Measurements from ENCODE around the gene CNTN5. TPM values are rescaled to one million over a fixed set of nuclear protein-coding genes. Genes with fewer than 3 reads are reported as not detected.

The CNTN5 gene
- total RNA-seq, 1 donor from 2014 or later, result not detected

DNA sequence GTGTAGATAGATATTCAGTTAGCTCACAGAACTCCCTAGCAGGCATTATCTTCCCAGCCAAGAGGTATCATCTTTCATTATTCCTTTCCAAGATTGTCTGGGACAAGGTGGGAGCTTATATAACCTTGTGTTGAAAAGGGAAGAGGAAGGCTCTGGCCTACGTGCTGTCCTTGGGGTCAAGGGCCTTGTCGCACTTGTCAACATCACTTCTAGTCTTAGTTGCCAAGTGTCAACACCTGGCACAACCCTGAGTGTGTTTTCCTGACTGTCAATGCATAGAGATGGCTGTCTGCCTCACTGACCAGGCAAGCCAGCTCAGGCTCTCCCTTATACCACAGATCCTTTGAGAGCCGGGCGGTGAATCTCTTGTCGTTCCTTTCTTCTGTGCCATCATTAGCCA is 331.9 kb downstream of the CNTN5 start:
- Mint-ChIP-seq H3K27me3 (no peaks in the 10 kb centered on the region), H3K27ac (no peak overlapping the region), H3K9me3 (peaks cover 3% of the 10 kb centered on the region), H3K36me3 (ENCODE audit: low read depth) (no peaks in the 10 kb centered on the region), H3K4me3 (no peak overlapping the region), H3K4me1 (no peaks in the 10 kb centered on the region)
- ChIA-PET CTCF (no interaction called here), POLR2A (no interaction called here)
- intact Hi-C loops (cut with micrococcal nuclease), result no loop called here
- ATAC-seq (ENCODE audit: low read depth) (no peak), DNase-seq (no peak)
- TF ChIP-seq, protein P1, sequence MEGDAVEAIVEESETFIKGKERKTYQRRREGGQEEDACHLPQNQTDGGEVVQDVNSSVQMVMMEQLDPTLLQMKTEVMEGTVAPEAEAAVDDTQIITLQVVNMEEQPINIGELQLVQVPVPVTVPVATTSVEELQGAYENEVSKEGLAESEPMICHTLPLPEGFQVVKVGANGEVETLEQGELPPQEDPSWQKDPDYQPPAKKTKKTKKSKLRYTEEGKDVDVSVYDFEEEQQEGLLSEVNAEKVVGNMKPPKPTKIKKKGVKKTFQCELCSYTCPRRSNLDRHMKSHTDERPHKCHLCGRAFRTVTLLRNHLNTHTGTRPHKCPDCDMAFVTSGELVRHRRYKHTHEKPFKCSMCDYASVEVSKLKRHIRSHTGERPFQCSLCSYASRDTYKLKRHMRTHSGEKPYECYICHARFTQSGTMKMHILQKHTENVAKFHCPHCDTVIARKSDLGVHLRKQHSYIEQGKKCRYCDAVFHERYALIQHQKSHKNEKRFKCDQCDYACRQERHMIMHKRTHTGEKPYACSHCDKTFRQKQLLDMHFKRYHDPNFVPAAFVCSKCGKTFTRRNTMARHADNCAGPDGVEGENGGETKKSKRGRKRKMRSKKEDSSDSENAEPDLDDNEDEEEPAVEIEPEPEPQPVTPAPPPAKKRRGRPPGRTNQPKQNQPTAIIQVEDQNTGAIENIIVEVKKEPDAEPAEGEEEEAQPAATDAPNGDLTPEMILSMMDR (IDR thresholded peaks at IDR 0.05), result no peak

DNA sequence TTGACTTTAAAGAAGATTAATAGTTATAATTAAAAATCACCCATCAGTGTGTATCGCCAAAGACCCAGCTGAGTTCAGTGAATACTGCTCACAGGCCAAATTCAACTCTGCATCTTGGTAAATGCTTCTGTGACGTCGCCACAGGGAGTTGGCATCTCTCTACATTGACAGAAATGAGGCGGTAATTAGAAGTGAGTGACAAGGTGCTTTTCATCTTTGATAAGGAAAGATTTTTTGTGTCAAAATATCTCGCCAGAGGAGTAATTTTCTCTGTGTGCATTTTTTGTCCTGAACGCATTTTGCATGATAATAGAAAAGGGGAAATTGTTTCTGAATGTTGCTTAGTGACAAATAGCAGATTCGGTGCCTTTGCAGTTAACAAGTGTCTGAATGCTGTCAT is 345.8 kb downstream of the CNTN5 start:
- H3K27me3 Mint-ChIP-seq, result no peaks in the 10 kb centered on the region

DNA sequence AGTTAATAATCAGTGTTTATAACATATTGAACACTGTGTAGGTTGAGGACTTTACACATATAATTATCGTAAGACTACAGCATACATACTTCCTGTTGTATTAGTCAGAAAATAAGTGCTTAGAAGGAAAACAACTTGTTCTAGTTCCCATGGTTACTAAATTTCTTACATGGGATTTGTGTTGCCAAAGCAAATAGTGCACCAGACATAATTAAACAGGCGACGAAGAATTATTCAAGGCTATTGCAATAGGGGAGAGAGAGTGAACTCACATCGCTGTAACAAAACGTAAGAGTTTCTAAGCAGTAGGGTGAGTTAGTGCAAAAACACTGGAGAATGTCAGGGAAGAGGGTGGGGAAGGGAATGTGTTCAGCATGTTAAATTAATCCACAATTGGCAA is 347.8 kb downstream of the CNTN5 start:
- Mint-ChIP-seq H3K4me3 (no peak overlapping the region), H3K27ac (no peak overlapping the region), H3K9me3 (no peaks in the 10 kb centered on the region), H3K27me3 (no peaks in the 10 kb centered on the region), H3K36me3 (ENCODE audit: low read depth) (no peaks in the 10 kb centered on the region), H3K4me1 (no peaks in the 10 kb centered on the region)
- intact Hi-C loops (cut with micrococcal nuclease), result no loop called here
- POLR2A ChIA-PET, result no interaction called here
- CTCF ChIA-PET, result no interaction called here
- TF ChIP-seq, protein P1 (IDR thresholded peaks at IDR 0.05), result no peak
- DNase-seq (no peak), ATAC-seq (ENCODE audit: low read depth) (no peak)

More for the DNA sequence above, 345.8 kb downstream of the CNTN5 start:
- H3K9me3 Mint-ChIP-seq, result no peaks in the 10 kb centered on the region
- TF ChIP-seq, protein P1 (IDR thresholded peaks at IDR 0.05), result no peak
- no peak for DNase-seq
- H3K4me1 Mint-ChIP-seq, result no peaks in the 10 kb centered on the region
- H3K36me3 Mint-ChIP-seq (ENCODE audit: low read depth), result no peaks in the 10 kb centered on the region
- no peak overlapping the region for H3K27ac Mint-ChIP-seq
- ChIA-PET POLR2A (no interaction called here), CTCF (no interaction called here)
- no peak overlapping the region for H3K4me3 Mint-ChIP-seq
- no peak for ATAC-seq (ENCODE audit: low read depth)
- intact Hi-C loops (cut with micrococcal nuclease), result no loop called here

DNA sequence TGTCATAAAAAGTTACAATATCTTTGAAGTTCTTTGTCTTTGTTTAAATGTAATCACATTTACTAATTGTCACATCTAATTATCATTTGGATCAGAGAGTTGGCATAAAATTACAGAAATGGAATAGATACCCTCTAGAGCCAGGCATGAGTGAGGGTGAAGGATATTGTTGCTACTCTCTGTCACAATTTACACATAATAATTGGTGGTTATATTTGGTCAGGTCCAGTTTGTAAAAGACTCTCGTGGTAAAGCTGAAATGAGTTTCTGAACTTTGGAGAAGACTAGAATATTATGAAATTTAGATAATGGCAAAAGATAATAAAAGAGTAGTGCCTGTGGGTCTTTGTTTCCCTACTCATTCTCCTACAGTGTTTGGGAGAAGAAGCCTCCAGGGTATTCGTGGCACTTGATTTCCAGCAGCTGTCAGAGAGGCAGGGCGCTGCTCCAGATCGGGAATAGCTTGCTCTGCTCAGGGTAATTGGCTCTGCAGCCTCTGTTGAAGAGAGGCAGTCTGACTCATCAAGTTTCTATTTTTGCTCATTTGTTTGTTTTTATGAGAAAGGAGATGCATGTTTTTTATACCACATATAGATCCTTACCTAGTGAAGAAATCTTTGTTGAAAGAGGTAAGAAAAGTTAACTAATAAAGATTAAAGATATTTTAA is 349.9 kb downstream of the CNTN5 start:
- H3K27me3 Mint-ChIP-seq, result no peaks in the 10 kb centered on the region
- TF ChIP-seq, protein P1 (IDR thresholded peaks at IDR 0.05), result no peak
- peaks cover 3% of the 10 kb centered on the region for H3K9me3 Mint-ChIP-seq
- H3K36me3 Mint-ChIP-seq (ENCODE audit: low read depth), result no peaks in the 10 kb centered on the region
- ChIA-PET POLR2A (no interaction called here), CTCF (no interaction called here)
- no peak overlapping the region for H3K27ac Mint-ChIP-seq
- ATAC-seq (ENCODE audit: low read depth), result no peak
- intact Hi-C loops (cut with micrococcal nuclease), result no loop called here
- H3K4me1 Mint-ChIP-seq, result no peaks in the 10 kb centered on the region
- no peak for DNase-seq
- no peak overlapping the region for H3K4me3 Mint-ChIP-seq

DNA sequence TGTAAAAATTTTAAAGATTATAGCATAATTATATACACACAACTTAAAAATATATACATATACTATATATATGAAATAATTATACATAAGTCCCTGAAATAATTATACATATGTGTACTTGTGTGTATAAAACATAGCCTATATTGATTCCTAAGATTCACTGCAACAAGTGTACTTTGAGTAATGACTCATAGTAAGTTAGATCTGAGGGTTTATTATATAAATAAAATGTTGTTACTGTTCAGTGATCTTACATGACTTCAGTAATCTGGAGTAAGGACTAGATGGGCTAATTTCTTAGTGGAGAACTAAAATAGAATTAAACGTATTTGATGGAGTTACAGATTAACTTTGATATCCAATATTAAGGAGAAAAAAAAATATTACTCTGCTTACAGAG is 350.5 kb downstream of the CNTN5 start:
- ChIA-PET POLR2A (no interaction called here), CTCF (no interaction called here)
- intact Hi-C loops (cut with micrococcal nuclease), result no loop called here
- H3K36me3 Mint-ChIP-seq (ENCODE audit: low read depth), result no peaks in the 10 kb centered on the region
- no peaks in the 10 kb centered on the region for H3K27me3 Mint-ChIP-seq
- H3K9me3 Mint-ChIP-seq, result peaks cover 3% of the 10 kb centered on the region
- no peak overlapping the region for H3K27ac Mint-ChIP-seq
- DNase-seq (no peak), ATAC-seq (ENCODE audit: low read depth) (no peak)
- no peaks in the 10 kb centered on the region for H3K4me1 Mint-ChIP-seq
- H3K4me3 Mint-ChIP-seq, result no peak overlapping the region
- TF ChIP-seq, protein P1 (IDR thresholded peaks at IDR 0.05), result no peak

Measured in activated B cell treated with CpG ODN at 0.5 μM for 24 hours (primary cell).